Measurements from ENCODE around the gene ACO2.
"Not testable (repeated sequence)": the region's sequence is repeated elsewhere in the genome, so short reads cannot be mapped to it uniquely, and the experiment has no call there.

ACO2 gene

DNA sequence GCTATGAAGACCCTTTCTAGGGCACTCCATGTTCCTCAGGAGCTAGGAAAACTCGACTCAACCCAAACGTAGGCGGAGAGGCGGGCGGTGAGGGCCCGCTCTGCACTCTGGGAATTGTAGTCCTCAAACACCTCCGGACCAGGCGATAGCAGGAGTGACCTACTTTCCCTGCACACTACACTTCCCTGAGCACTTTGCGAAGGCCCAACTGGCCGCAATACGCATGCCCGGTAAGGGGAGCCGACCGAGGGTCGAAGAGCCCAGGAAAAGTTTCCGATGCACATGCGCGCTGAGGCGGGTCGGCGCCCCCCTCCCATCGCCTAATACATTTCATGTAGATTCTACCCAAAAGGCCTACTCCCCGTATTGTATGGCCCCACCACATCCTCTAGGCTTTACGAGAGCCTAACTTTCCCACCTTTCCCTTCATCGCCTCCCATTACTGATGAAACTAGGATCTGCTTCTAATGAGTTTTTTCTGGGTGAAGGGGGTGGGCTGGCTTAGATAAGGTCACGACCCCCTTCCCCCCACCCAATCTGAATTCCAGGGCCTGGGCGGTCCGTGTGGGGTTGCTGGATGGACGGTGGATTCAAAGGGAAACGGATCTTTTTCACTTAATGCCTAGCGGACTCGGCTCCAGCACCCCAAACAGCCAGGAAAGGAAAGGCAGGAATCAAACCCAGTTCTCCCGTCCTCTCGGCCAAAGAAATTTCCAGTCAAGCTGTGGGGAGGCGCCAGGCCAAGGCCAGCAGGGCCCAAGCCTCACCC is 24.4 kb upstream of the ACO2 start:
- peak overlapping the region; percentile 98 for H3K9ac ChIP-seq (ENCODE audit: low read depth, low read length)
- H3K36me3 ChIP-seq (ENCODE audit: insufficient read depth, low read length), result no peaks in the 10 kb centered on the region
- H3K4me1 ChIP-seq (ENCODE audit: insufficient read depth, low read length), result no peaks in the 10 kb centered on the region
- no peaks in the 10 kb centered on the region for H3K9me3 ChIP-seq (ENCODE audit: control insufficient read depth, insufficient read depth, low read length)

DNA sequence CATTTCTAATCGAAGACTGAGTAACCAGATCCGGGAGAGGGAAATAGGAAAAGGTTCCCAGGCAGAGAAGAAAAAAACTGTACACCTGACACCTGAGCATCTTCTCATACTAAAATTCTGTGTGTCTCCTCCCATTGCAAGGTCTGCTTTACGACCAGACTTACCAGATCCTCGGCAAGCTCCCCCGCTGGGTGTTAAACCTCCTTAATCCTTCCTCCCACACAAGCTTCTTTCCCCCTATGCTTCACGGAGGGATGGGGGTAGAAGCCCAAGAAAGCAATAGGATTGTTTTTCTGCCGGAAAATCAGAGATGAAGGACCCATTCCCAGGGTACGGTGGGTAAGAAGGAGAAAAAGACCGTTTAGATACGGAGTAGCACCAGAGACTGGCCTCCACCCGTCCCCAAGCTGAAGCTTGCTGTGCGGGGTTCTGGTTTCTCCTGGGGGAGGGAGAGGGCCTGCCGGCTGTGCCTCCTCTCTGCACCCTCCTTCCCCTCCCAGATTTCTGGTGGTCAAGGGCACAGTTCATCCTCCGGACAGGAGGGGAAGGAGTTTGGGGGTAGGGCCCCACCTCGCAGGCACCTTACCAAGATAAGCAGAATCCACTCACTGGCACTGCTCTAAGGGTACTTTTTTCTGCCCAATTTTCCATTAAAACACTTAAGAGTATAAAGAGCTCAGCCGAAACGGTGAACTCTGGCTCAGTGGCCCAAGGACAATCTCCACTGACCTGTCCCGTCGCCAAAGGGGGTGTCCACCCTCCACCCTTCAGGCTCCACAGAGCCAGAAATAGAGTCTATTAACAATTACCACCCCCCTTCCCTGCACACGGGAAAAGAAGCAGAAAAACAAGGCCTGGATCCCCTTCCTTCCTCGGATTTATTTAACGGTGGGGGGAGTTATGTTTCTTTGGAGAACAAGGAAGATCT is 23.5 kb upstream of the ACO2 start:
- H3K9ac ChIP-seq (ENCODE audit: low read depth, low read length), result peak overlapping the region; percentile 98
- H3K4me1 ChIP-seq (ENCODE audit: insufficient read depth, low read length), result no peaks in the 10 kb centered on the region
- no peaks in the 10 kb centered on the region for H3K9me3 ChIP-seq (ENCODE audit: control insufficient read depth, insufficient read depth, low read length)
- H3K36me3 ChIP-seq (ENCODE audit: insufficient read depth, low read length), result no peaks in the 10 kb centered on the region

DNA sequence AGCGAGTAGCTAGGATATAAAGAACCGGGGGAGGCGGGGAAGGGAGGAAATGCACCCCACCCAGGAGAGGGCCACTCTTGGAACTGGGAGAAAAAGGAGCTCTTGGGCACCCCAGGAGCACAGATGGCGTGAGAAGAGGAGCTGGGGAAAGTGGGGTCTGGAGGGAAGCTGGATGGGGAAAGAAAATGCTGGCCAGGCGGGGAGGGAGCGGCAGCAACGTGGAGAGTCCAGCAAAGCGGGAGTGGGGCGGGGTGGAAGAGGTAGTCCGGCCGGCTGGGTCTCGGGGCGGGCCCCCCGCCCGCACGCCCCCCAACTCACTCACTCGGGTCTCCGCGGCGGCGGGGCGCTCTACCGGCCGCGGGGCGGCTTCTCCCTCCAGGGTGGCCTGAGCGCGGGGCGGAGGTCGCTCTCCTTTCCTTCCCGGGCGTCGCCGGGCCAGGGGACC is 22.8 kb upstream of the ACO2 start:
- H3K4me1 ChIP-seq (ENCODE audit: insufficient read depth, low read length), result no peaks in the 10 kb centered on the region
- no peaks in the 10 kb centered on the region for H3K36me3 ChIP-seq (ENCODE audit: insufficient read depth, low read length)
- H3K9me3 ChIP-seq (ENCODE audit: control insufficient read depth, insufficient read depth, low read length), result no peaks in the 10 kb centered on the region
- H3K9ac ChIP-seq (ENCODE audit: low read depth, low read length), result peak overlapping the region; percentile 98

DNA sequence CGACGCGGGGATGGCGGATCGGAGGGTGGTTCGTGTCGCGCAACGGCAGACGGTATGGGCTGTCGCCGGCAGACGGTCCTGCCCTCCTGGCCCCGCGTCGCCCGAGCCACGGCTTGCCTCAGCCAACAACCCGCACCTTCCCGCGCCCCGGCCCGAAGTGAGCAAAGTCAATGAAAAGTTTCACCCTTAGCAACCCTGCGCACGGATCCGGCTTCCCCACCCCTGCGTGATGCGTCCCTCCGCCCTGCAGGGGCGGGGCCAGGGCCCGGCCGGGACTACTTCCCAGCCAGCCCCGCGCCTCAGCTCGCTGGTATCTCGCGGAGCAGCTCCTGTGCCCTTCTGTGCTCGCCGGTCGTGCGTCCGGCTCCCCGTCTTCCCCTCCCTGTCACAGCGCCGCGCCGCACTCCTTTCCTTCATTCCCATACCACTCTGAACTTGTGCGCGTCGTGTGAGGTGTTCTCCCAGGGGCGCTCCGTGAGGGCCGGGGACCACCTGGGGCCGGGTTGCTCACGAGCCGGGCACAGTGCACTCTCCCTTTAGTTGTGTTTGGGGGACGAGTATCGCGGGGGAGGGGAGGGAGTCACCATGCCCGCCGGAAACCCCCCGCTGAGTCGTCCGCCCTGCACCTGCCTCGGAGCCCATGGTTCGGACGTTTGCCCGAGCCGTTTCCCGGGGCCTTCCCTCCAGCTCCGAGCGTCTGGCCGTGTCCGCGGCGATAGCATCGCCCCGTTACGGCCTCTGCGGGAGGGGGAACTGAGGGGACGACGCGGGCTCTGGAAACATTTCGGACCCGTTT is 22.1 kb upstream of the ACO2 start, which contains the start of gene TOB2:
Gene TOB2 (minus strand): TSS at position 163 of the 796 bp plus-strand sequence. CDS start 9,456 bp downstream, outside the sequence.
- no peaks in the 10 kb centered on the region for H3K36me3 ChIP-seq (ENCODE audit: insufficient read depth, low read length)
- H3K4me1 ChIP-seq (ENCODE audit: insufficient read depth, low read length), result no peaks in the 10 kb centered on the region
- no peaks in the 10 kb centered on the region for H3K9me3 ChIP-seq (ENCODE audit: control insufficient read depth, insufficient read depth, low read length)
- H3K9ac ChIP-seq (ENCODE audit: low read depth, low read length), result peak within 1 kb of the TSS; percentile 98

DNA sequence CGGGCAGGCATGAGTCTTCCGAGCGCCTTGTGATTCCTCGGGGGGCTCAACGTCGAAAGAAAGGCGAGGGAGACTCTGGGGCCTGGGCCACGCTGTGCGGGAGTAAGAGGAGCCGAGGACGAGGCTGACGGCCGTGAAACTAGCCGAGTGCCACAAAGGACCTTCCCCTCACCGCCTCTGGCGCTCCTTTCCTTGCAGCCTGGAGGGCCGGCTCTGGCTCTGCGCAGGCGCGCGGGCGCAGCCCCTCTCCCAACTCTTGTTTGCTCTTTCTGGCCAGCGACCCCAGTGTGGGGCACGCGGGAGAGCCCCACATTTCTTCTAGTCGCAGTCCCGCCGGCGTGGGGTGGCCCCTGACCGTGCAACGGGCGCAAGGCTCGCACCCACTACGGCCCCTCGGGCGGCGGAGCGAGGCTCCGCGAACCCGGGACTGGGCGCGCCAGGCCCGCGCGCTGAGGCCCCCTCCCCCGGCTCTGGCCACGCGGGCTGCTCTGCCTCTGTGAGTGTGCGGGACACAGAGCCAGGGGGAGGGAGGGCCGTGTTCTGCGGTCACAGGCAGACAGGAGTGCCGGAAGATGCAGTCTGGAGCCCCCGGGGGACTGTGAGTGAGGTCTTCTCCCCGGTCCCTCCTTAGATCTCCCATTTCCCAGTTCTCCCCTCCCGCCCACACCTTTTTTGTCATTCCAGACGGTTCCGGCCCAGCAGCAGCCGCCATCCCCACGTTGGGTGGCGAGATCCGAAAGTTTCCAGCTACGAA is 21.3 kb upstream of the ACO2 start:
- peaks cover 5% of the 10 kb centered on the region; the same call in 1 of the 2 replicates for H3K36me3 ChIP-seq (ENCODE audit: insufficient read depth, low read length)
- no peaks in the 10 kb centered on the region for H3K9me3 ChIP-seq (ENCODE audit: control insufficient read depth, insufficient read depth, low read length)
- H3K4me1 ChIP-seq (ENCODE audit: insufficient read depth, low read length), result no peaks in the 10 kb centered on the region
- H3K9ac ChIP-seq (ENCODE audit: low read depth, low read length), result peak overlapping the region; percentile 98

DNA sequence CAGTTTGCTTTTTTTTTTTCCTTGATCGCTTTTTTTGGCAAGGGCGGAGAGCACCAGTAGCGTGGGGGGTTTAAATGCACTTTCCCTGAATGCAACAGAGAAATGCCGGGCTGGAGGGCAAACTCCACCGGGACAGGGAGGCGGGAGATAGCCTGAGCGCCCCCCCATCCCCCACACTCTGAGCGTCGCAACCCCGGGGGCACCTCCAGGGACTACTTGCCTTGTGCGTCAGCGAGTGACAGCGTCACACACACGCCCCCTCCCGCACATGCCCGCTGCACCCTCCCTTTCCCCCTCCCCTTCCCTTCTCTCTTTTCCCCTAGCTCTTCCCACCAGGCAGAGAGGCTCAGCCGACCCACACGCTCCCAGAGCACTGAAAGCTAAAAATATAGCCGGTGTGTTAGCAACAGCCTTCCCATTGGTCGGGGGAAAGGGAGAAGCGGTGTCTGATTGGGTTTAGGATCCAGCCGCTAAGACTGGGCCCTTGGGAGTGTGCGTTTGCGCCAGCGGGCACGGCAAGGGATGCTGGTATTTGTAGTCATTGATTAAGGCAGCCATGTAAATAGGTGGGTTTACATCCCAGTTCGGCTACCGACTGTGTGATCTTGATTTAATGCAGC is 20.6 kb upstream of the ACO2 start:
- H3K9me3 ChIP-seq (ENCODE audit: control insufficient read depth, insufficient read depth, low read length), result no peaks in the 10 kb centered on the region
- peaks cover 5% of the 10 kb centered on the region; the same call in 1 of the 2 replicates for H3K36me3 ChIP-seq (ENCODE audit: insufficient read depth, low read length)
- H3K9ac ChIP-seq (ENCODE audit: low read depth, low read length), result peak overlapping the region; percentile 98
- no peaks in the 10 kb centered on the region for H3K4me1 ChIP-seq (ENCODE audit: insufficient read depth, low read length)

DNA sequence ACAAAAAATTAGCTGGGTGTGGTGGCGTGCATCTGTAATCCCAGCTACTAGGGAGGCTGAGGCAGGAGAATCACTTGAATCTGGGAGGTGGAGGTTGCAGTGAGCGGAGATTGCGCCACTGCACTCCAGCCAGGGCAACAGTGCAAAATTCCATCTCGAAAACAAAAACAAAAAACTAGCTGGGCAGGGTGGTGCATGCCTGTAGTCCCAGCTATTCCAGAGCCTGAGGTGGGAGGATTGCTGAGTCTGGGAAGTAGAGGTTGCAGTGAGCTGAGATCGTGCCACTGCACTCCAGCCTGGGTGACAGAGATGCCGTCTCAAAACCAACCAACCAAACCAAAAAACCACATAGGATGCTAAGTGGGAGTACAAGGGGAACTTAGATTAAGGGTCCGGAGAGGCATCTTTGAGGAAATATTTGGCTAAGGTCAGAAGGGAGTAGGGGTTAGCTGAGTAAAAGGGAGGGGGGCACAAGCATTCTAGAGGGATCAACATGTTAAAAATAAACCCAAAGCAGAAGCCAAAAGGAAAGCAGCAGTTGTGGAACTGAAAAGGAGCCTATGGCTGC is 10.7 kb upstream of the ACO2 start:
- H3K4me1 ChIP-seq (ENCODE audit: insufficient read depth, low read length), result no peaks in the 10 kb centered on the region
- no peaks in the 10 kb centered on the region for H3K9me3 ChIP-seq (ENCODE audit: control insufficient read depth, insufficient read depth, low read length)
- H3K36me3 ChIP-seq (ENCODE audit: insufficient read depth, low read length), result peaks cover 10% of the 10 kb centered on the region
- H3K9ac ChIP-seq (ENCODE audit: low read depth, low read length), result no peak overlapping the region

DNA sequence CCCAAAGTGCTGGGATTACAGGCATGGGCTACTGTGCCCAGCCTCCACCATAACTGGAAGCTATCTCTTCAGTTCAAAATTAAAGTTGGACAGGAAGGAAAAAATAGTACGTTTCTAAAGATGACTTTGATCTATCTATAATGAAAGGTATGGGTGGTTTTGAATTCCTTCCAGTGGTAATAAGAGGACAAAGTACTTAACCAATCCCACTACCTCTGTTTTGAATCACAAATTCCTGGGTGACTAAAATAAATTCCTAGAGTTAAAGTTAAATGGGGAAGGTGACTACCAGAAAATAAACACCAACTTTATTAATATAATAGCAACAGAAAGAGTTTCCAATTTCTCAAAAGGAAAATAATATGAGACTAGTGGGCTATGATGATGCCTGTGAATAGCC is 9.5 kb upstream of the ACO2 start:
- H3K9ac ChIP-seq (ENCODE audit: low read depth, low read length), result no peak overlapping the region
- no peaks in the 10 kb centered on the region for H3K4me1 ChIP-seq (ENCODE audit: insufficient read depth, low read length)
- H3K36me3 ChIP-seq (ENCODE audit: insufficient read depth, low read length), result peaks cover 17% of the 10 kb centered on the region
- no peaks in the 10 kb centered on the region for H3K9me3 ChIP-seq (ENCODE audit: control insufficient read depth, insufficient read depth, low read length)

DNA sequence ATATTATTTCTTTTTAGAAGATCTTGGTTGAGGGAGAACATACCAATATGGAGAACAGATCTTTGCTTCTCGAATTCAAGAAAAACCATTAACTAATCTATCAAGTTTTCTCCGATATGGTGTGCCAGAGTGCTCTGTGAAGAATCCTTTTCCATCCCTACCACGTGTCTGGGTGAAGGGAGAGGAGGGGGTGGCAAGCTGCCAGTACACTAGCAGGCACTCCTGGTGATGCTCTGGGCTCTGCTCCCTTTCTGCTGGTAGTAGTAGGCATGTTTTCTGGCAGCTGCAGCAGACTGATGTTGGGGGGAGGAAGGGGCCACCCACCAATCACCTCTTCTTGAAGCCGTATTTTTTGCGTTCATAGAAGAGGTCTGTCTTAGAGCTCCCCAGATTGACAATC is 8.8 kb upstream of the ACO2 start:
- H3K36me3 ChIP-seq (ENCODE audit: insufficient read depth, low read length), result peaks cover 23% of the 10 kb centered on the region
- not testable (repeated sequence) for H3K9me3 ChIP-seq (ENCODE audit: control insufficient read depth, insufficient read depth, low read length); H3K4me1 ChIP-seq (ENCODE audit: insufficient read depth, low read length); H3K9ac ChIP-seq (ENCODE audit: low read depth, low read length)

DNA sequence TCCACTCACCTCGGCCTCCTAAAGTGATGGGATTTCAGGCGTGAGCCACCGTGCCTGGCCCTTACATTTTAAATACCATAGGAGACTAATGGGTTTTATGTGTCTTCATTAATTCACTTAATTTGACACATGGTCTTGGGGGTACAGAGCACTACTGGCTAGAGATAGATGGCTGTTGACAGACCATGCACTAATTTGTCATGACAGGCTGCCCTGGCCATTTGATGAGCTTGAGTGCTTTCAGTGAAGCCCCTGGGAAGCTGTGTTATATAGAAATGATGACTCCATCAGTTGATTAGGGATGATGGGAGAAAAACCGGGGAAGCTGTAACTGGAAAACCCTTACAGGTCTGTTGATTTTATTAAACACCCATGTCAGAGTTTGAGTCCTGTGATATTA is 7.0 kb upstream of the ACO2 start:
- H3K9me3 ChIP-seq (ENCODE audit: control insufficient read depth, insufficient read depth, low read length), result no peaks in the 10 kb centered on the region
- no peak overlapping the region for H3K9ac ChIP-seq (ENCODE audit: low read depth, low read length)
- H3K36me3 ChIP-seq (ENCODE audit: insufficient read depth, low read length), result peaks cover 33% of the 10 kb centered on the region

DNA sequence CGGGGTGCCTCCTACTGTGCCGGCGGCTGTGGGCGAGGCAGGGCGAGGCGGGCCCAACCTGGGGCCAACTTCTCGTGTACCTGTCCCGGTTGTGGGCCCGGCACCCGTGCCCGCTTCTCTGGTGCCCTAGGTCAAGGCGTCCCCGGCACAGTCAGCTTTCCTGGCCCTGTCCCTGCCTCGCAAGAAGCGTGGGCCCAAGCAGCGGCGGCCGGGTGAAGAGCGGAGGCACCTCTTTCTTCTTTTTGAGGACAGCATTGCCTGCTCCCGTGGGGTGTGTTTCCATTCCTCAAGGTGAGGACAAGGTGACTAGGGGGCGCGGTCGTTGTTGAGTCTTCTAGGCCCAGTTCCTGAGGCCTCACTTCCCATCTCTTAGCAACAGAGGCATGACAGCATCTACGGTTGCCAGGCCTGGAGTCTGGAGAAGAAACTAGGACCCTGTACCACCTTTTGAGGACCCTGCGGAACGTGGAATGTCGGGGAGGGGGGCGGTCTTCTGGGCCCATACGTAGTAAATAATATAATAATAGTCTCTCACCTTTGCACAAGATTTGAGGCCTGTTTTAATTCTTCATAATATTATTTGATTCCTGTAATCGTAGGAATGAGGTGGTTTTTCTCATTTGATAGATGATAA is 418 bp downstream of the ACO2 start:
- Histone ChIP-seq H3K9ac (ENCODE audit: low read depth, low read length) (peak overlapping the region; percentile 91), H3K36me3 (ENCODE audit: insufficient read depth, low read length) (peaks cover 21% of the 10 kb centered on the region), H3K9me3 (ENCODE audit: control insufficient read depth, insufficient read depth, low read length) (no peaks in the 10 kb centered on the region), H3K4me1 (ENCODE audit: insufficient read depth, low read length) (peaks cover 5% of the 10 kb centered on the region)

More for the DNA sequence above, 7.0 kb upstream of the ACO2 start:
- no peaks in the 10 kb centered on the region for H3K4me1 ChIP-seq (ENCODE audit: insufficient read depth, low read length)

DNA sequence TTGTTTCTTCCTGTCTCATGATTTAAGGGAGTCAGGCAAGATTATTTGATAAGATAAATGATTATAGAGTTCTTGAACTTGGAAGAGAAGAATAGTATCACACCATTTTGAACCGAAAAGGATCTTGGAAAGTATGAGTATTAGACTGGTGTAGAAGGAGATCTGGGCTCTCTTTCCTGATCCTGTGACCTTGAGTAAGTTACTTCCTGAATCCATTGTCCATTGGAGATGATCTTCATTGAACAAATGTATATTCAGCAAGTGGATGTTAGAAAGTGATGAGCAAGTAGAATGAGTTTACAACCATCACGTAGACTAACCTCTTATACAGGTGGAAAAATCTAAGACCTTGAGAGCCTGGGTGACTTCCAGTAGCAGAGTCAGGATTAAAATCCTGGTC is 2.0 kb downstream of the ACO2 start:
- Histone ChIP-seq H3K9me3 (ENCODE audit: control insufficient read depth, insufficient read depth, low read length) (no peaks in the 10 kb centered on the region), H3K9ac (ENCODE audit: low read depth, low read length) (no peak overlapping the region), H3K4me1 (ENCODE audit: insufficient read depth, low read length) (peaks cover 5% of the 10 kb centered on the region), H3K36me3 (ENCODE audit: insufficient read depth, low read length) (peaks cover 10% of the 10 kb centered on the region)

Data from ES-I3 (cell line).